Right lobe of liver (tissue), 4 donors: ENCODE measurements around the gene KIF3B.

Experiments used
- POLR2A ChIP-seq: fragments of 450-650 bp; IDR thresholded peaks from one replicate; pipeline ENCODE4 v1.6.1; 2017; ENCODE audit warnings: antibody characterized with exemption, mild to moderate bottlenecking
- TF ChIP-seq, protein P1 (sequence below), 4 donors: fragments of 200-600 bp in 3 of 4; fragments of 450-650 bp in 1 of 4; IDR thresholded peaks; one replicate each; pipeline versions ENCODE4 v1.5.1 to v1.8.0; 2016 to 2022; ENCODE audit warnings: antibody characterized with exemption in 4 of 4, mild to moderate bottlenecking in 2 of 4
- donor health status: DM: no; HTN: no; CAD: no.
- donor health status: DM: no; HTN: no; CAD: no.
- donor health status: DM: no; HTN: yes; CAD: no.

DNA sequence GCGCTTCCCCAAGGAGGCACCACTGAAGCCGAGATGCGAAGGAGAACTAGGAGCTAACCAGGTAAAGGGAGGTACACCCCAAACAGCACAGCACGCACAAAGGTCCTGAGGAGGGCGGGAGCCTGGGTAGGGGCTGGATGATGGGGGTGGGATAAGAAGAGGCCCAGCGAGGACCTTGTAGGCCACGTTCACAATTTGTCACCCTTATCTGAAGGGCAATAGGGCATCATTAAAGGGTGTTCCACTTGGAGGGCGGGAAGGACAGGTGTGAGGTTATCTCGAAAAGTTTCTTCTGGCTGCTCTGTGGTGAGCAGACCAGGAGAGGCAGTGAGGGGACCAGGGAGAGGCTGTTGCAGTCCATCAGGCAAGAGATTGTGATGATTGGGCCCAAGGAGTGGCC lies 44.2 kb upstream of the KIF3B start:
- TF ChIP-seq, protein P1, sequence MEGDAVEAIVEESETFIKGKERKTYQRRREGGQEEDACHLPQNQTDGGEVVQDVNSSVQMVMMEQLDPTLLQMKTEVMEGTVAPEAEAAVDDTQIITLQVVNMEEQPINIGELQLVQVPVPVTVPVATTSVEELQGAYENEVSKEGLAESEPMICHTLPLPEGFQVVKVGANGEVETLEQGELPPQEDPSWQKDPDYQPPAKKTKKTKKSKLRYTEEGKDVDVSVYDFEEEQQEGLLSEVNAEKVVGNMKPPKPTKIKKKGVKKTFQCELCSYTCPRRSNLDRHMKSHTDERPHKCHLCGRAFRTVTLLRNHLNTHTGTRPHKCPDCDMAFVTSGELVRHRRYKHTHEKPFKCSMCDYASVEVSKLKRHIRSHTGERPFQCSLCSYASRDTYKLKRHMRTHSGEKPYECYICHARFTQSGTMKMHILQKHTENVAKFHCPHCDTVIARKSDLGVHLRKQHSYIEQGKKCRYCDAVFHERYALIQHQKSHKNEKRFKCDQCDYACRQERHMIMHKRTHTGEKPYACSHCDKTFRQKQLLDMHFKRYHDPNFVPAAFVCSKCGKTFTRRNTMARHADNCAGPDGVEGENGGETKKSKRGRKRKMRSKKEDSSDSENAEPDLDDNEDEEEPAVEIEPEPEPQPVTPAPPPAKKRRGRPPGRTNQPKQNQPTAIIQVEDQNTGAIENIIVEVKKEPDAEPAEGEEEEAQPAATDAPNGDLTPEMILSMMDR (IDR thresholded peaks at IDR 0.05), result no peak
- no peak for TF ChIP-seq POLR2A
